Neuronal stem cell (in vitro differentiated cells): ENCODE measurements around the gene LRRC49.
"Not testable (repeated sequence)": the region's sequence is repeated elsewhere in the genome, so short reads cannot be mapped to it uniquely, and the experiment has no call there.

ENCODE experiments used
- DNase-seq: peaks from one replicate; pipeline ENCODE4 v3.0.0-alpha.2; 2013; ENCODE audit warnings: low spot score
- H2AFZ ChIP-seq: one replicate; pipeline ENCODE4 v1.6.1; 2013; ENCODE audit warnings: mild to moderate bottlenecking, low read length, inconsistent platforms
- H2AK5ac ChIP-seq: 2 replicates; pipeline ENCODE4 v1.6.1; 2013; ENCODE audit warnings: low read depth, mild to moderate bottlenecking, inconsistent platforms, low read length, moderate library complexity, mixed read lengths
- H2BK120ac ChIP-seq: 2 replicates; pipeline ENCODE4 v1.6.1; 2013; ENCODE audit warnings: low read depth, mild to moderate bottlenecking, inconsistent platforms, low read length, moderate library complexity, mixed read lengths
- H2BK12ac ChIP-seq: one replicate; pipeline ENCODE4 v1.6.1; 2013; ENCODE audit warnings: low read length, inconsistent platforms
- H2BK15ac ChIP-seq: 2 replicates; pipeline ENCODE4 v1.6.1; 2013; ENCODE audit warnings: mild to moderate bottlenecking, low read length, inconsistent platforms, mixed read lengths
- H2BK5ac ChIP-seq: one replicate; pipeline ENCODE4 v1.6.1; 2013; ENCODE audit warnings: inconsistent platforms, mild to moderate bottlenecking, low read length, moderate library complexity
- H3K14ac ChIP-seq: one replicate; pipeline ENCODE4 v1.6.1; 2013; ENCODE audit warnings: low read length, inconsistent platforms
- H3K18ac ChIP-seq: 2 replicates; pipeline ENCODE4 v1.6.1; 2013; ENCODE audit warnings: low read length, inconsistent platforms
- H3K23ac ChIP-seq: 2 replicates; pipeline ENCODE4 v1.6.1; 2013; ENCODE audit warnings: low read depth, mild to moderate bottlenecking, mixed read lengths, low read length, inconsistent platforms; ENCODE audit not compliant: poor library complexity
- H3K27ac ChIP-seq: replicated peaks from 3 replicates; pipeline ENCODE4 v1.5.1; 2013; ENCODE audit warnings: low read length, inconsistent platforms
- H3K27me3 ChIP-seq, 3 experiments: 2 replicates each; pipeline ENCODE4 v1.6.1; 2013; ENCODE audit warnings: low read length in 3 of 3, mild to moderate bottlenecking in 2 of 3, inconsistent platforms in 1 of 3, low read depth in 1 of 3, mixed read lengths in 1 of 3, moderate library complexity in 1 of 3; ENCODE audit not compliant: control insufficient read depth in 3 of 3, insufficient read depth in 3 of 3
- H3K36me3 ChIP-seq, 2 donors: replicated peaks in 1 of 2; 2 replicates each; pipeline ENCODE4 v1.6.1; 2013; ENCODE audit warnings: low read length in 2 of 2; ENCODE audit not compliant: control insufficient read depth in 2 of 2, insufficient read depth in 2 of 2
- H3K4ac ChIP-seq: 2 replicates; pipeline ENCODE4 v1.6.1; 2013; ENCODE audit warnings: inconsistent platforms, mild to moderate bottlenecking, low read length, moderate library complexity
- H3K4me1 ChIP-seq, 2 donors: 1 replicate in 1 of 2; 2 replicates in 1 of 2; pipeline ENCODE4 v1.6.1; 2013; ENCODE audit warnings: low read length in 2 of 2, low read depth in 1 of 2; ENCODE audit not compliant: control insufficient read depth in 2 of 2, insufficient read depth in 1 of 2
- H3K4me2 ChIP-seq: one replicate; pipeline ENCODE4 v1.6.1; 2013; ENCODE audit warnings: mild to moderate bottlenecking, low read length, inconsistent platforms; ENCODE audit not compliant: insufficient read depth, poor library complexity, severe bottlenecking
- H3K4me3 ChIP-seq, 2 donors: 2 replicates each; pipeline ENCODE4 v1.5.1; 2013; ENCODE audit warnings: low read length in 2 of 2, mild to moderate bottlenecking in 2 of 2, inconsistent platforms in 1 of 2, moderate library complexity in 1 of 2
- H3K79me1 ChIP-seq: one replicate; pipeline ENCODE4 v1.6.1; 2013; ENCODE audit warnings: low read depth, mild to moderate bottlenecking, inconsistent platforms, low read length, moderate library complexity
- H3K9ac ChIP-seq: one replicate; pipeline ENCODE4 v1.6.1; 2013; ENCODE audit warnings: mild to moderate bottlenecking, low read depth, low read length, inconsistent platforms; ENCODE audit not compliant: poor library complexity
- H3K9me3 ChIP-seq, 2 donors: replicated peaks in 1 of 2; 2 replicates each; pipeline versions ENCODE3 to v1.6.1; 2013; ENCODE audit warnings: low read length in 2 of 2, mild to moderate bottlenecking in 2 of 2, inconsistent platforms in 1 of 2, low read depth in 1 of 2, mixed read lengths in 1 of 2, moderate library complexity in 1 of 2; ENCODE audit not compliant: control insufficient read depth in 2 of 2, insufficient read depth in 1 of 2
- H4K8ac ChIP-seq: one replicate; pipeline ENCODE4 v1.6.1; 2013; ENCODE audit warnings: low read depth, mild to moderate bottlenecking, inconsistent platforms, low read length, moderate library complexity
- H4K91ac ChIP-seq: one replicate; pipeline ENCODE4 v1.6.1; 2013; ENCODE audit warnings: low read length, low read depth, mild to moderate bottlenecking, inconsistent platforms; ENCODE audit not compliant: poor library complexity
- WGBS, 2 donors: extraction: QIAGEN DNeasy Blood & Tissue Kit; methylation state at CpG; one replicate each; pipeline ENCODE4 v1.1.7; 2013; ENCODE audit warnings: missing lambda C conversion rate in 2 of 2, mixed read lengths in 1 of 2; ENCODE audit not compliant: insufficient read length in 2 of 2, insufficient replicate concordance in 1 of 2; ENCODE audit errors: extremely low coverage in 2 of 2; 5-methylcytosine and 5-hydroxymethylcytosine counted together

The LRRC49 gene

GRCh38 chr15:70935631-70936030, 43.0 kb downstream of the LRRC49 start:
- Histone ChIP-seq H3K9ac (no peak overlapping the region), H3K4me1 (no peaks in the 10 kb centered on the region), H2BK5ac (no peak overlapping the region), H3K14ac (no peak overlapping the region), H3K4me2 (no peak overlapping the region), H3K23ac (no peak overlapping the region), H2AK5ac (no peak overlapping the region), H3K4ac (no peak overlapping the region), H3K79me1 (no peaks in the 10 kb centered on the region), H2BK120ac (no peak overlapping the region), H4K8ac (no peak overlapping the region), H3K18ac (no peak overlapping the region), H2BK12ac (no peak overlapping the region), H2AFZ (no peak overlapping the region), H2BK15ac (no peak overlapping the region), H3K9me3 (no peaks in the 10 kb centered on the region), H4K91ac (no peak overlapping the region), H3K27ac (no peak overlapping the region), H3K4me3 (no peak overlapping the region), H3K36me3 (no peaks in the 10 kb centered on the region), H3K27me3 (no peaks in the 10 kb centered on the region)
- no CpG with 5 or more reads among the region's 3 CpGs for WGBS, 2 donors
- DNase-seq = no peak

DNA sequence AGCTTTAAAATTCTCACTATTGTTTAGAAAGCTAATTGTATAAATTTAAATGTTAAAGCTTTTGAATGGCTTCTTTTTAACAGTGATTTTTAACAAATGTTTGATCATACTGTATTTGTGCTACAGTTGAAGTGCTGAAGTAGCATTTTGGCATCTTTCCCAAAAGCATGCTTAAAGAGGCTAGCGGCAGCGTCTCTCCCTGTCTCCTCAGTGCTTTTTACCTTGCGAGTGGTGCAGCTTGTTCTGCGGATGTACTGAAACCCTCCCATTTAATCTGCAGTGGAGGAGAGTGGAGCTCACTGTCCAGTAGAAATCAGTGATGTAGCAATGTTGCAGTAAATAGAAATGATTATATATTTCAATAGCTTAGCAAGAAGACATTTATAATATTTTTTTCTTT, 43.7 kb downstream of the LRRC49 start:
- no peaks in the 10 kb centered on the region for H3K27me3 ChIP-seq
- no peak overlapping the region for H3K18ac ChIP-seq
- H4K91ac ChIP-seq = no peak overlapping the region
- H2BK5ac ChIP-seq = no peak overlapping the region
- H2BK12ac ChIP-seq = no peak overlapping the region
- H2AFZ ChIP-seq = no peak overlapping the region
- no peak overlapping the region for H3K23ac ChIP-seq
- H4K8ac ChIP-seq = no peak overlapping the region
- H2AK5ac ChIP-seq = no peak overlapping the region
- no peak overlapping the region for H3K4me3 ChIP-seq
- H2BK120ac ChIP-seq = no peak overlapping the region
- H3K27ac ChIP-seq = no peak overlapping the region
- H3K4me2 ChIP-seq = no peak overlapping the region
- H2BK15ac ChIP-seq = no peak overlapping the region
- H3K4ac ChIP-seq = no peak overlapping the region
- no peaks in the 10 kb centered on the region for H3K36me3 ChIP-seq
- no CpG with 5 or more reads among the region's 4 CpGs for WGBS, 2 donors
- no peak overlapping the region for H3K9ac ChIP-seq
- no peaks in the 10 kb centered on the region for H3K9me3 ChIP-seq
- no peak for DNase-seq
- H3K4me1 ChIP-seq = no peaks in the 10 kb centered on the region
- no peaks in the 10 kb centered on the region for H3K79me1 ChIP-seq
- no peak overlapping the region for H3K14ac ChIP-seq

- not testable (repeated sequence) for H3K14ac ChIP-seq, H4K91ac ChIP-seq, H3K27ac ChIP-seq, H2BK5ac ChIP-seq, H3K4me2 ChIP-seq, H2AFZ ChIP-seq, H3K4me1 ChIP-seq, H3K18ac ChIP-seq, H3K9ac ChIP-seq, H3K27me3 ChIP-seq, H3K79me1 ChIP-seq, H3K4me3 ChIP-seq, H2AK5ac ChIP-seq, H2BK15ac ChIP-seq, H4K8ac ChIP-seq, H2BK120ac ChIP-seq, H3K9me3 ChIP-seq, H2BK12ac ChIP-seq, H3K23ac ChIP-seq, H3K36me3 ChIP-seq, DNase-seq, H3K4ac ChIP-seq
- no CpG with 5 or more reads among the region's 2 CpGs for WGBS, 2 donors
Observed at GRCh38 chr15:70943285-70943684, 50.7 kb downstream of the LRRC49 start.

DNA sequence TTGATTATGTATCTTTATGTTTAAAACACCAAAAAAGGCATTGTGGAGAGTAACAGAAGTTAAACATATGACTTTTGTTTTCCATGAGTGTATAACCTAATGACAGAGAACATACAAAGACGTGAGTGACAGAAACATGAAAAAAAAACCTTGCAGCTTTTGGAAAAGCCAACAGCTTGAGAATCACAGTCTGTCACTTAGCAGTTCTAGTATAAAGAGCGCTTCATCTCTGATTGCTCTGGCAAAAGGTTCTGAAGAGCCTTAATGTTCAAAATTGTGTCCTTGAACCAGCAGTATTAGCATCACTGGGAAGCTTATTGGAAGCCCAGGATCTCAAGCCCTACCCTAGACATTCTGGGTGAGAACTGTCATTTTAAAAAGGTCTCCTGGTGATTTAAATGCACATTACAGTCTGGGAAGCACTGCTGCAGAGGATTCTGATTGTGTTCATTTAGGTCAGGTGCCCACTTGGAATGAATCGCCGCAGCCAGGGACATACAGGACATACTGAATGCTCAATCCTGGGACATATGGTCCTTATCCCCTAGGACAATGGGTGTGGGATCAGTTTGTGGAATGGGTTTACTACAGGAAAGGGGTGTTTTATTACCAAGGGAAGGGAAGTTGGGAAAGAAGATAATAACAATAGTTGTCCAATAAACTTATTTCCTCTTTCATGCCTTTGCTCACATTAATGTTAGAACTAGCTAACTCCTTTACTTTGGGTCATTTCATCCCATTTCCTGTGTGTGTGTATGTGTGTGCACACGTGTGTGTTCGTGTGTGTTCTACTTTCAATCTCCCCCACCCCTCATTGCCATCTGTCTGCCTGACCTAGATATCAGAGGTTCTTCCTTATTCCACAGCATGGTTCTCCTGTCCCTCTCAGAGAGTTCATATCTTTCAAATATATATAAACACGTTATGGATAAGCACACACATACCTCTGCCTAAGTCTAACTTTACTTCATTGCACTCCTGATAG, 55.0 kb downstream of the LRRC49 start:
- H2AK5ac ChIP-seq = no peak overlapping the region
- no peak overlapping the region for H3K18ac ChIP-seq
- no peak overlapping the region for H2BK5ac ChIP-seq
- H3K9ac ChIP-seq = no peak overlapping the region
- no peaks in the 10 kb centered on the region for H3K4me1 ChIP-seq
- no peak overlapping the region for H4K91ac ChIP-seq
- H3K4me2 ChIP-seq = no peak overlapping the region
- no peaks in the 10 kb centered on the region for H3K79me1 ChIP-seq
- H2BK120ac ChIP-seq = no peak overlapping the region
- H3K14ac ChIP-seq = no peak overlapping the region
- no peak overlapping the region for H3K4ac ChIP-seq
- no peak overlapping the region for H3K27ac ChIP-seq
- no peaks in the 10 kb centered on the region for H3K9me3 ChIP-seq
- no peaks in the 10 kb centered on the region for H3K27me3 ChIP-seq
- no peak overlapping the region for H3K23ac ChIP-seq
- no peak overlapping the region for H2BK12ac ChIP-seq
- WGBS, 2 donors = no CpG with 5 or more reads among the region's 7 CpGs
- no peak overlapping the region for H4K8ac ChIP-seq
- H2BK15ac ChIP-seq = no peak overlapping the region
- H3K4me3 ChIP-seq = no peak overlapping the region
- H3K36me3 ChIP-seq = no peaks in the 10 kb centered on the region
- no peak for DNase-seq
- H2AFZ ChIP-seq = no peak overlapping the region
